NT2/D1 (cell line): ENCODE measurements around the gene METRN.

Experiments used
- YY1 ChIP-seq: IDR thresholded peaks from 2 replicates; pipeline ENCODE4 v1.6.1; 2011; ENCODE audit not compliant: insufficient read length, insufficient read depth
- ZNF274 ChIP-seq: IDR thresholded peaks from 2 replicates; pipeline ENCODE4 v1.6.1; 2011; ENCODE audit warnings: mild to moderate bottlenecking, low read depth, low read length

GRCh38 chr16:715477-716199, 720 bp downstream of the METRN start:
- TF ChIP-seq ZNF274 (no peak), YY1 (no peak)
